ENCODE measurements around the gene ANKRD16. TPM values are rescaled to one million over a fixed set of nuclear protein-coding genes. Genes with fewer than 3 reads are reported as not detected.

ANKRD16 gene
- total and polyA plus RNA-seq, 2 of the 13 experiments (the other 11 are each of a cell fraction or from before 2014, with no cell fraction given), result 8.0 to 11.4 TPM

- TF ChIP-seq FOXJ3 (CRISPR knock-in tag; IDR thresholded peaks at IDR 0.05; ENCODE audit: borderline replicate concordance) (no peak), HDAC2 (CRISPR knock-in tag; IDR thresholded peaks at IDR 0.05) (peak; percentile 49; the same call in 1 of the 2 replicates), ZBTB37 (CRISPR knock-in tag; IDR thresholded peaks at IDR 0.05) (0 out of 2 replicates have a peak, but pooled peaks have one; percentile 21), MED1 (CRISPR knock-in tag; IDR thresholded peaks at IDR 0.05) (peak; percentile 60), ZNF547 (CRISPR knock-in tag; IDR thresholded peaks at IDR 0.05) (peak; percentile 86; the same call in 1 of the 2 replicates), ZNF737 (CRISPR knock-in tag; IDR thresholded peaks at IDR 0.05; ENCODE audit: borderline replicate concordance) (no peak), XRCC5 (optimal IDR thresholded peaks at IDR 0.05; ENCODE audit: low read length) (peak; percentile 59), NCOR1 (IDR thresholded peaks at IDR 0.05; ENCODE audit: borderline replicate concordance, low read length) (no peak), NONO (IDR thresholded peaks at IDR 0.05) (no peak), NONO (CRISPR knock-in tag; conservative IDR thresholded peaks at IDR 0.05) (peak; percentile 40; the same call in 1 of the 2 replicates), ZNF580 (CRISPR knock-in tag; IDR thresholded peaks at IDR 0.05; ENCODE audit: borderline replicate concordance, low read depth) (peak; percentile 38; the same call in 1 of the 2 replicates), BCL6 (CRISPR knock-in tag; IDR thresholded peaks at IDR 0.05) (0 out of 2 replicates have a peak, but pooled peaks have one; percentile 19), ZNF441 (CRISPR knock-in tag; IDR thresholded peaks at IDR 0.05; ENCODE audit: borderline replicate concordance) (no peak), KDM5B (CRISPR knock-in tag; IDR thresholded peaks at IDR 0.05; ENCODE audit: borderline replicate concordance) (peak; percentile 65; the same call in 1 of the 2 replicates), ZBTB8A (CRISPR knock-in tag; IDR thresholded peaks at IDR 0.05; ENCODE audit: borderline replicate concordance, low read depth) (no peak), PHF8 (CRISPR knock-in tag; IDR thresholded peaks at IDR 0.05) (peak; percentile 68; the same call in 1 of the 2 replicates), RELA (CRISPR knock-in tag; IDR thresholded peaks at IDR 0.05) (0 out of 2 replicates have a peak, but pooled peaks have one; percentile 18), TBX2 (CRISPR knock-in tag; IDR thresholded peaks at IDR 0.05; ENCODE audit: borderline replicate concordance) (peak; percentile 21; the same call in 1 of the 2 replicates), ARID3A (IDR thresholded peaks at IDR 0.05; ENCODE audit: low read depth, low read length) (peak; percentile 75; the same call in 1 of the 2 replicates), ZNF598 (CRISPR knock-in tag; IDR thresholded peaks at IDR 0.05; ENCODE audit: borderline replicate concordance) (peak; percentile 25; the same call in 1 of the 2 replicates), ISL2 (CRISPR knock-in tag; IDR thresholded peaks at IDR 0.05) (no peak; the same call in 1 of the 2 replicates), ZNF251 (CRISPR knock-in tag; IDR thresholded peaks at IDR 0.05) (0 out of 2 replicates have a peak, but pooled peaks have one; percentile 17), ZGPAT (CRISPR knock-in tag; IDR thresholded peaks at IDR 0.05) (peak; percentile 72), TSC22D2 (CRISPR knock-in tag; IDR thresholded peaks at IDR 0.05; ENCODE audit: borderline replicate concordance) (no peak)
These were observed 49.1 kb downstream of the ANKRD16 start (continued) for GRCh38 chr10:5840314-5841307.
